Bronchial epithelial cell (primary cell): Measurements from ENCODE around the gene OSBPL7. TPM values are rescaled to one million over a fixed set of nuclear protein-coding genes. Genes with fewer than 3 reads are reported as not detected.

ENCODE experiments used
- DNase-seq: peaks from one replicate; pipeline ENCODE4 v3.0.0-alpha.2; 2010; ENCODE audit warnings: low read depth
- FAIRE-seq: peaks from 2 replicates; lab custom pipeline; 2011; peaks lifted over from hg19 to GRCh38; lab: Jason Lieb, UNC
- H3K27me3 ChIP-seq: 2 replicates; pipeline ENCODE4 v1.5.1; 2011; ENCODE audit warnings: low read length; ENCODE audit not compliant: control insufficient read depth, insufficient read depth
- H3K36me3 ChIP-seq: 2 replicates; pipeline ENCODE4 v1.5.1; 2011; ENCODE audit warnings: low read length; ENCODE audit not compliant: control insufficient read depth, insufficient read depth
- H3K4me3 ChIP-seq: 2 replicates; pipeline ENCODE4 v1.5.1; 2011; ENCODE audit warnings: mild to moderate bottlenecking, low read depth, low read length, control low read depth
- total RNA-seq: library from RNA; depleted of rRNA; stranded (reverse); fragments of >200 nt; gene quantifications from 2 replicates; pipeline ENCODE4 v1.2.1, GENCODE V29; 2014
- TF ChIP-seq, protein P1 (sequence below): IDR thresholded peaks from 2 replicates; pipeline ENCODE4 v1.5.1; 2011; ENCODE audit warnings: mild to moderate bottlenecking, moderate library complexity, low read length, control low read depth, inconsistent platforms; ENCODE audit not compliant: insufficient read depth, severe bottlenecking

Gene OSBPL7
- total RNA-seq, 1 donor from 2014 or later = 1.3 TPM

DNA sequence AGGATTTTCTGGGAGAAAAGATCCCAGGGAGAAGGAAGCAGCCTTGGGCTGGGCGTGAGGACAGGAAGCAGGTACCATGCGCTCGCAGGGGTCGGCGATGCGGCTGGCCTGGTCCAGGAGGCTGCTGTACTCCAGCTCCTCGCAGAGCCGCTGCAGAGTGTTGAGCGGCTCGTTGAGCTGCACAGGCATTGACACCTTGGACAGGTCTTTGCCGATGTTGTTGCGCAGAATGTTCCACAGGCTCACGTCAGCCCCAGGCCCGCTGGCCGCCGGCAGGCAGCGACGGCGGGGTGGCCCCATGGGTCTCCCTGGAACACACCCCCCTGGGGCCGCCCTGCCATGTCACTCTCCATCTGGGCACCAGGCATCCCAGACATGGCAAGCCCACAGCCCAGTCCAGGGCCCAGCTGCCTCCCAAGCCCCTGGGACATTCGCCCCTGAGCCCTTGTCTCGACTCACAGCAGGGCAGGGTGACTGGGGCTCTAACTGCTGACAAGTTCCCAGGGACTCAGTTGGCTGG, 8.0 kb downstream of the OSBPL7 start:
- TF ChIP-seq, protein P1, sequence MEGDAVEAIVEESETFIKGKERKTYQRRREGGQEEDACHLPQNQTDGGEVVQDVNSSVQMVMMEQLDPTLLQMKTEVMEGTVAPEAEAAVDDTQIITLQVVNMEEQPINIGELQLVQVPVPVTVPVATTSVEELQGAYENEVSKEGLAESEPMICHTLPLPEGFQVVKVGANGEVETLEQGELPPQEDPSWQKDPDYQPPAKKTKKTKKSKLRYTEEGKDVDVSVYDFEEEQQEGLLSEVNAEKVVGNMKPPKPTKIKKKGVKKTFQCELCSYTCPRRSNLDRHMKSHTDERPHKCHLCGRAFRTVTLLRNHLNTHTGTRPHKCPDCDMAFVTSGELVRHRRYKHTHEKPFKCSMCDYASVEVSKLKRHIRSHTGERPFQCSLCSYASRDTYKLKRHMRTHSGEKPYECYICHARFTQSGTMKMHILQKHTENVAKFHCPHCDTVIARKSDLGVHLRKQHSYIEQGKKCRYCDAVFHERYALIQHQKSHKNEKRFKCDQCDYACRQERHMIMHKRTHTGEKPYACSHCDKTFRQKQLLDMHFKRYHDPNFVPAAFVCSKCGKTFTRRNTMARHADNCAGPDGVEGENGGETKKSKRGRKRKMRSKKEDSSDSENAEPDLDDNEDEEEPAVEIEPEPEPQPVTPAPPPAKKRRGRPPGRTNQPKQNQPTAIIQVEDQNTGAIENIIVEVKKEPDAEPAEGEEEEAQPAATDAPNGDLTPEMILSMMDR = no peak
- FAIRE-seq (no peak), DNase-seq (no peak)
- Histone ChIP-seq H3K4me3 (no peak overlapping the region), H3K27me3 (no peaks in the 10 kb centered on the region), H3K36me3 (peaks cover 15% of the 10 kb centered on the region)

DNA sequence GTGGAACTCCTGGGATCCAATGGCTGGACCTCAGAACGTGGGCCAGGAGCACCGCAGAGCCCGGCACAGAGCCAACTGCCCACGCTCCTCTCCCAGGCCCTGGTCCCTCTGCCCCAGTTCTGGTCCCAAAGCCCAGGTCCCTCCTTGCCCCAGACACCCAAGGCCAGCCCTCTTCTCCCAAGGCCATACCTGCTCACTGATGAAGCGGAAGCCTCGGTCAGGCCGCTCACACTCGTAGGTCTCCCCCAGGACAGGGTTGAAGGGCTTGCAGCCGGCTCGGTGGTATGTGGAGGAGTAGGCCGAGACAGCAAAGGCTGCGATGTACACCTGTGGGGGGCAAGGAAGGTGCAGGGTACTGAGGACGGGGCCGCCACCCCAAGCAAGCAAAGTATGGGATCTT, 8.5 kb downstream of the OSBPL7 start:
- TF ChIP-seq, protein P1 = no peak
- FAIRE-seq (no peak), DNase-seq (no peak)
- no peak overlapping the region for H3K4me3 ChIP-seq
- no peaks in the 10 kb centered on the region for H3K27me3 ChIP-seq
- H3K36me3 ChIP-seq = peaks cover 12% of the 10 kb centered on the region

DNA sequence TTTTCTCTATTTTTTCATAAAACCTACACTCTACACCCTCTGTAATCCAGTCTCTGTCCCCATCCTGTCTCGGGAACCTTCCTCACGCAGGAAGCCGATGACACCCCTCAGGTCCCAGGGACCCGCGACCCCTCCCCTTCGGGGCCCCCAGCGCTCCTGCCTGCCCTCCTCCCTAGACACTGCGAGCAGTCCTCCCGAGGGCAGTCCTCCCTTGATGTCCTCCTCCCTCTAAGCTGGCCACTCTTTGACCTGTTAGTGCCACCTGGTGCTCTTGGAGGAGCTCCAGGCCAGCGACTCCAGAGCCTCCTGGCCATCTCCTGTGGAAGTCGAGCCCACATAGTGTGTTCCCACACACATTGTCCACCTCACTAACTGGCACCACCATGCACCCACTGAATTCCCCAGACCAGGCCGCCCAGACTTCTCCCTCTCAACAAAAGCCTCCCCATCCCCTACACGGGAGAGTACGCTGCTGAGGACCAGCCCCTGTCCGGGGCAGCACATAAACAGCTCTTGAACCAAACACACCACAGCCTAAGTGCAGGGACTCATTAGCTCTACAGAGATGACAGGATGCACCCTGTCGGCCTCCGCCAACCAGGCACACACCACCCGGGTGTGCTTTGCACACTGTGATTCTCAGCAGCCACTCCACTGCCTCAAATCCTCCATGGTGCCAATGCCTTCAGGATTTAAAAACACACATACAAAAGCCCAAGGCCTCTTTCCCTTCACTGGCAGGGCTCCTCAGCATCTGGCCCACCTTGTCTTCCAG, 9.3 kb downstream of the OSBPL7 start:
- TF ChIP-seq, protein P1 = no peak
- FAIRE-seq (peak; percentile 13), DNase-seq (no peak)
- Histone ChIP-seq H3K4me3 (no peak overlapping the region), H3K27me3 (no peaks in the 10 kb centered on the region), H3K36me3 (peaks cover 19% of the 10 kb centered on the region)

DNA sequence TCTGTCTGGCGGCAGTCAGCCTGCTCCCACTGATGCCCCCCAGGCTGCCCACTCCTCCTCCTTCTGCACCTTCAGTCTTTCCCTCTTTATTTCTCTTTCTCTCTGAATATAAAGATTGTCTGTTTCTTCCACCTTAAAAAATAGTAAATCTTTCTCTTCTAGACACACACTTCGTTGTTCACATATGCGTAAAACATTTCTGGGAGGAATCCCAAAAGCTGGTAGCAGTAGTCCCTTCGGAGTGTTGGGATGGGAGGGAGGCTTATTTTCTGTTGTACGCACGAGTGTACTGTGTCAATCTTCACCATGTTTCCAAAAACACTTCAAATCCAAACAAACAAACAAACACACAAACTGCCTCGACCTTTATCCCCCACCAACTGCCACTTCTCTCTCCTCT, 9.9 kb downstream of the OSBPL7 start:
- no peak overlapping the region for H3K4me3 ChIP-seq
- no peaks in the 10 kb centered on the region for H3K27me3 ChIP-seq
- DNase-seq (no peak), FAIRE-seq (no peak)
- TF ChIP-seq, protein P1 = no peak
- H3K36me3 ChIP-seq = peaks cover 23% of the 10 kb centered on the region

DNA sequence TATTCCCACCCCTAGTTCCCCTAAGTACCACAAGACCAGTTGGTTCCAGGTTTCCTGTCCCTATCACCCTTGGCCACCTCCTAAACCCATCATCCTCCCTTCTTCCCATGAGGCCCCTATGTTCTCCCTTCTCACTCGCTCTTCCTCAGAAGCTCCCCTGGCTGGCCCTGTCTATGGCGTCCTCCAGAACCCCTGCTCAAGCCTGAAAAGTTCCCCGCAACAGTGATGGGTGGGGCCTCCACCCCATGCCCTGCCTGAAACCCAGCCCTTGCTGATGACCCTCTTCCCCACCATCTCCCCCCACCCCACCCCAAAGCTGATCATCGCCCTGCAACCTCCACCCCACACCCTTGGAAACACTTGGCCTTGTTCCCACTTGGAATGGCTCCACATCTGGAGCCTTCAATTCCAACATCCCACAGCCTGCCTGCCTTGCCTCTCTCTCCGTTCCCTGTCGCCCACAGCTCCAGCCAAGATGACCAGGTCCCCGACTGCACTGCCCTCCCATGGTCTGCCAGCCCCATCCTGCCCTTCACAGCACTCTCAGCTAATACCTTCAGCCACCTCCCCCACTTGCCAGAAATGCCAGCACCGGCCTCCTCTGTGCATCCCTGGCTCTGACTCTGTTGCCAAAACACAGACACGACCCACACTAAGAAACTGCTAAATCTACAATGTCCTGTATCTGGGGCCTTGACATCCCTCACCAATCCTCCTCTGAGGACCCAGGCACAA, 10.5 kb downstream of the OSBPL7 start:
- TF ChIP-seq, protein P1 = no peak
- no peak for DNase-seq
- Histone ChIP-seq H3K27me3 (no peaks in the 10 kb centered on the region), H3K4me3 (no peak overlapping the region), H3K36me3 (peaks cover 22% of the 10 kb centered on the region)
- FAIRE-seq = no peak
